HepG2 (cell line): ENCODE results near the gene SYNDIG1. TPM values are rescaled to one million over a fixed set of nuclear protein-coding genes. Genes with fewer than 3 reads are reported as not detected.

Source experiments
- ATAC-seq: fragments of 200-7000 bp; cut with Tn5 transposase; 3 replicates; pipeline ENCODE4 v1.9.1; 2020; ENCODE audit warnings: mild to moderate bottlenecking, moderate library complexity
- BruUV-seq: library from RNA; stranded (reverse); fragments of 400-500 nt; replicated peaks from 2 replicates; lab custom pipeline; 2021; lab: Mats Ljungman, UMichigan
- CTCF ChIA-PET: fragments of 300-600 bp; formaldehyde crosslinking; extraction: SDS; loops from one replicate; lab custom pipeline; 2021; ENCODE audit warnings: low total read pairs, inconsistent platforms, low intra/inter-chr PET ratio; lab: Yijun Ruan, JAX
- POLR2A ChIA-PET: fragments of 350-600 bp; sonication (Branson Sonifier 250); formaldehyde crosslinking; loops from one replicate; lab custom pipeline; 2020; ENCODE audit warnings: antibody characterized with exemption, inconsistent platforms; lab: Yijun Ruan, JAX
- DNase-seq: peaks from one replicate; pipeline ENCODE4 v3.0.0-alpha.2; 2015; ENCODE audit warnings: low spot score
- FAIRE-seq: peaks from 3 replicates; lab custom pipeline; 2011; peaks lifted over from hg19 to GRCh38; lab: Jason Lieb, UNC
- H2AFZ ChIP-seq: one replicate; pipeline ENCODE4 v1.6.1; 2011; ENCODE audit warnings: low read length, inconsistent platforms
- H3K27ac ChIP-seq: fragments of 300-600 bp; 3 replicates; pipeline ENCODE4 v1.8.0; 2011; ENCODE audit warnings: mixed run types, mild to moderate bottlenecking, mixed read lengths, low read length, inconsistent platforms; ENCODE audit not compliant: insufficient read depth; ENCODE audit errors: extremely low read length
- H3K27me3 ChIP-seq, 2 experiments: fragments of 200-600 bp in 1 of 2; 2 replicates in 1 of 2; 3 replicates in 1 of 2; pipeline versions ENCODE4 v1.6.0 to v1.8.0; 2011; ENCODE audit warnings: low read length in 2 of 2, mild to moderate bottlenecking in 2 of 2, moderate library complexity in 2 of 2, inconsistent platforms in 1 of 2; ENCODE audit not compliant: insufficient read depth in 2 of 2, control insufficient read depth in 1 of 2
- H3K36me3 ChIP-seq, 2 experiments: fragments of 200-600 bp in 1 of 2; replicated peaks in 1 of 2; 2 replicates in 1 of 2; 3 replicates in 1 of 2; pipeline versions ENCODE4 v1.5.1 to v1.8.0; 2011; ENCODE audit warnings: low read length in 2 of 2, inconsistent platforms in 1 of 2; ENCODE audit not compliant: insufficient read depth in 2 of 2, control insufficient read depth in 1 of 2
- H3K4me1 ChIP-seq: 2 replicates; pipeline ENCODE4 v1.5.1; 2012; ENCODE audit warnings: low read length, inconsistent platforms; ENCODE audit not compliant: insufficient read depth
- H3K4me2 ChIP-seq: 2 replicates; pipeline ENCODE4 v1.6.0; 2011; ENCODE audit warnings: low read depth, low read length, inconsistent platforms
- H3K4me3 ChIP-seq, 3 experiments: fragments of 200-600 bp in 1 of 3; sonication (generic), shearing (Covaris generic) in 1 of 3; replicated peaks in 1 of 3; 2 replicates each; pipeline ENCODE4 v1.5.1; 2011 to 2016; ENCODE audit warnings: low read length in 3 of 3, inconsistent platforms in 2 of 3, low read depth in 2 of 3, mild to moderate bottlenecking in 2 of 3, control low read depth in 1 of 3, mixed read lengths in 1 of 3; ENCODE audit not compliant: insufficient read depth in 1 of 3
- H3K79me2 ChIP-seq: one replicate; pipeline ENCODE4 v1.6.1; 2011; ENCODE audit warnings: low read length, inconsistent platforms; ENCODE audit not compliant: insufficient read depth
- H3K9ac ChIP-seq: 2 replicates; pipeline ENCODE4 v1.6.0; 2011; ENCODE audit warnings: mild to moderate bottlenecking, low read depth, low read length, inconsistent platforms; ENCODE audit not compliant: insufficient read depth
- H3K9me3 ChIP-seq: 2 replicates; pipeline ENCODE4 v1.5.1; 2012; ENCODE audit warnings: mild to moderate bottlenecking, low read length
- H4K20me1 ChIP-seq: 2 replicates; pipeline ENCODE4 v1.6.0; 2011; ENCODE audit warnings: inconsistent platforms, mild to moderate bottlenecking, low read length, moderate library complexity; ENCODE audit not compliant: insufficient read depth
- ARHGAP35 ChIP-seq: sonication (generic); formaldehyde crosslinking; IDR thresholded peaks from 2 replicates; pipeline ENCODE4 v1.9.0; 2022; ENCODE audit warnings: mild to moderate bottlenecking, inconsistent platforms, moderate library complexity, missing genetic modification reagents, borderline replicate concordance
- WGBS: methylation state at CpG from one replicate; pipeline ENCODE4 v1.1.6; 2017; ENCODE audit warnings: low lambda C conversion rate; 5-methylcytosine and 5-hydroxymethylcytosine counted together
- in situ Hi-C: cut with HindIII; loops from 2 replicates; pipeline ENCODE4 v1.10.0; 2017; ENCODE audit warnings: low pct_unique_long_range_greater_than_20kb; ENCODE audit not compliant: extremely low pct_ligation_motif_present
- intact Hi-C: fragments of 100-400 bp; cut with micrococcal nuclease; formaldehyde crosslinking; loops from one replicate; pipeline ENCODE4 v1.10.0; 2022; ENCODE audit not compliant: unreplicated experiment
- polyA plus RNA-seq, 8 experiments: library from polyadenylated mRNA; depleted of rRNA in 3 of 8; stranded (reverse) in 7 of 8; unstranded in 1 of 8; fragments of >200 nt; fragmentation: Illumina TruSeq in 4 of 8; extraction: Trizol in 4 of 8; gene quantifications; 2 replicates each; pipeline versions ENCODE4 v1.2.1 to v1.2.3, GENCODE V29; 2011 to 2016; ENCODE audit warnings: low read depth in 4 of 8, missing spikeins in 1 of 8, mixed read lengths in 1 of 8; ENCODE audit not compliant: insufficient read depth in 1 of 8
- total RNA-seq, 5 experiments: library from RNA; depleted of rRNA; stranded (reverse); fragments of >200 nt; fragmentation: Illumina TruSeq; extraction: Trizol; gene quantifications; 2 replicates each; pipeline ENCODE4 v1.2.3, GENCODE V29; 2016; ENCODE audit warnings: low read depth in 1 of 5
- TF ChIP-seq, protein P1 (sequence below): sonication (generic); formaldehyde crosslinking; IDR thresholded peaks from 2 replicates; pipeline ENCODE4 v1.4.0; 2020; ENCODE audit warnings: missing genetic modification reagents
- TF ChIP-seq, protein P2 (sequence below): sonication (generic); formaldehyde crosslinking; IDR thresholded peaks from 2 replicates; pipeline ENCODE4 v1.4.0; 2020; ENCODE audit warnings: missing genetic modification reagents

Gene SYNDIG1
- total and polyA plus RNA-seq, 2 of the 13 experiments (the other 11 are each of a cell fraction or from before 2014, with no cell fraction given): not detected

DNA sequence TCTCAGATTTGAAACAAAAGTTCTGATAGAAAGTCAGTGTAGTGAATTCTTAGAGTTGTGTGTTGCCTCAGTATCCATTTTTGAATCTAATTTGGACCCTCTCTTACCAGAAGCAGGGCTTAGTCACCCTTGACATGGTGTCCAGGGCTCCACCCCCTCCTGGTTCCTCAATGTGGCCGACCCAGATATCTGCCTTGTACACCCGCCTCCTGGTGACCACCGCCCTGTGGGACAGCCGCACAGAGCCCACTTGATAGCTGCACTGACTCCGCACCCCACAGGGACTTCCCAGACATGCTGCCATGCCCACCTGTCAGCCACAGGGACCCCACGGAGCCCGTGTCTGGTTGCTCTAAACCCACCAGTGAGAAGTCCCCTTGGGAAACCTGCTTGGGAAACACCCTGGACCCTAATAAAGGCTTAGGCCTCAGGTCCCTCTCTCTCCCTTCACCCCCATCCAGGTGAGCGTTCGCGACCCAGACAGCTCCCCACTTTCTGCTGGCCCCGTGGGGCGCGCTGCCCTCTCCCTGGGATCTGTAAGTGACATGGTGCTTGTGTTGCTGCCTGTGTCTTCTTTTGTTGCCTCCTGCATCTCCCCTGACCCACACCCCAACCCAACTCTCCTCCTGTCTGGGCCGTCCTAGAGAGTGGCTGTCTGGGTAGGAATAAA lies 47.2 kb upstream of the SYNDIG1 start:
- intact Hi-C loops (no loop called here), in situ Hi-C loops (no loop called here)
- Histone ChIP-seq H3K9me3 (no peaks in the 10 kb centered on the region), H3K27ac (no peak overlapping the region), H3K9ac (no peak overlapping the region), H3K79me2 (no peaks in the 10 kb centered on the region), H3K4me1 (no peaks in the 10 kb centered on the region), H4K20me1 (no peaks in the 10 kb centered on the region), H3K27me3 (peaks cover 2 to 13% of the 10 kb centered on the region in 2 experiments; a peak in 2 of 5 replicates), H3K36me3 (no peaks in the 10 kb centered on the region), H3K4me3 (no peak overlapping the region), H3K4me2 (no peak overlapping the region), H2AFZ (no peak overlapping the region)
- FAIRE-seq (no peak), ATAC-seq (no peak; the same call in 2 of the 3 replicates), DNase-seq (no peak)
- BruUV-seq: no TSS peak
- WGBS: 18% methylated on average over 14 of the region's 14 CpGs
- ChIA-PET POLR2A (interaction anchor here (0.6 kb wide), 1 partner anchor 10 kb away, joined by 3 read pairs; no protein-coding TSS in a partner anchor), CTCF (no interaction called here)
- TF ChIP-seq ARHGAP35 (CRISPR knock-in tag): no peak
- TF ChIP-seq, protein P1, sequence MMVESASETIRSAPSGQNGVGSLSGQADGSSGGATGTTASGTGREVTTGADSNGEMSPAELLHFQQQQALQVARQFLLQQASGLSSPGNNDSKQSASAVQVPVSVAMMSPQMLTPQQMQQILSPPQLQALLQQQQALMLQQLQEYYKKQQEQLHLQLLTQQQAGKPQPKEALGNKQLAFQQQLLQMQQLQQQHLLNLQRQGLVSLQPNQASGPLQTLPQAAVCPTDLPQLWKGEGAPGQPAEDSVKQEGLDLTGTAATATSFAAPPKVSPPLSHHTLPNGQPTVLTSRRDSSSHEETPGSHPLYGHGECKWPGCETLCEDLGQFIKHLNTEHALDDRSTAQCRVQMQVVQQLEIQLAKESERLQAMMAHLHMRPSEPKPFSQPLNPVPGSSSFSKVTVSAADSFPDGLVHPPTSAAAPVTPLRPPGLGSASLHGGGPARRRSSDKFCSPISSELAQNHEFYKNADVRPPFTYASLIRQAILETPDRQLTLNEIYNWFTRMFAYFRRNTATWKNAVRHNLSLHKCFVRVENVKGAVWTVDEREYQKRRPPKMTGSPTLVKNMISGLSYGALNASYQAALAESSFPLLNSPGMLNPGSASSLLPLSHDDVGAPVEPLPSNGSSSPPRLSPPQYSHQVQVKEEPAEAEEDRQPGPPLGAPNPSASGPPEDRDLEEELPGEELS (CRISPR knock-in tag): no peak
- TF ChIP-seq, protein P2, sequence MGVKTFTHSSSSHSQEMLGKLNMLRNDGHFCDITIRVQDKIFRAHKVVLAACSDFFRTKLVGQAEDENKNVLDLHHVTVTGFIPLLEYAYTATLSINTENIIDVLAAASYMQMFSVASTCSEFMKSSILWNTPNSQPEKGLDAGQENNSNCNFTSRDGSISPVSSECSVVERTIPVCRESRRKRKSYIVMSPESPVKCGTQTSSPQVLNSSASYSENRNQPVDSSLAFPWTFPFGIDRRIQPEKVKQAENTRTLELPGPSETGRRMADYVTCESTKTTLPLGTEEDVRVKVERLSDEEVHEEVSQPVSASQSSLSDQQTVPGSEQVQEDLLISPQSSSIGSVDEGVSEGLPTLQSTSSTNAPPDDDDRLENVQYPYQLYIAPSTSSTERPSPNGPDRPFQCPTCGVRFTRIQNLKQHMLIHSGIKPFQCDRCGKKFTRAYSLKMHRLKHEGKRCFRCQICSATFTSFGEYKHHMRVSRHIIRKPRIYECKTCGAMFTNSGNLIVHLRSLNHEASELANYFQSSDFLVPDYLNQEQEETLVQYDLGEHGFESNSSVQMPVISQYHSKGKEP (CRISPR knock-in tag): no peak
